HL-60 (cell line): Measurements from ENCODE around the gene FN1.

Source experiments
- SPI1 ChIP-seq: IDR thresholded peaks from 2 replicates; pipeline ENCODE4 v1.6.1; 2012; ENCODE audit warnings: low read depth, mild to moderate bottlenecking, borderline replicate concordance
- TF ChIP-seq, protein P1 (sequence below): IDR thresholded peaks from one replicate; pipeline ENCODE4 v1.5.1; 2011; ENCODE audit warnings: low read length, control low read depth, inconsistent platforms; ENCODE audit not compliant: insufficient read depth
- TF ChIP-seq, protein P2 (sequence below): IDR thresholded peaks from 2 replicates; pipeline ENCODE4 v1.6.1; 2012; ENCODE audit warnings: low read depth; ENCODE audit not compliant: insufficient replicate concordance

DNA sequence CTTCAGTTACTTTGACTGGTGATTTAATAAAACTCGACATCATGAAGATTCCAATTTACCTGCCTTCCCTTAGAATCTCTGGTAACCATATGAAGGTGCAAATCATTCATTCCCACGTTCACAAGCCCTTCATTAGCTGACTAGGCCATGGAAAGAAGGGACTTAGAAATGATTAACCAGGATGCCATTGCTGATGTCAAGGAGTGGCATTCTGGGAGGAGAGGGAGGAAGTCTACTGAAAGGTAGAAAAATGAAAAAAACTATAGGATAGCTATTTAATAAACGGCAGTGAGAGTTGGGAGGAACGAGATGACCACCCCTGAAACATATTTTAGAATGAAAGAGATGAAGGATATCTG lies 122.6 kb downstream of the FN1 start:
- TF ChIP-seq, protein P1, sequence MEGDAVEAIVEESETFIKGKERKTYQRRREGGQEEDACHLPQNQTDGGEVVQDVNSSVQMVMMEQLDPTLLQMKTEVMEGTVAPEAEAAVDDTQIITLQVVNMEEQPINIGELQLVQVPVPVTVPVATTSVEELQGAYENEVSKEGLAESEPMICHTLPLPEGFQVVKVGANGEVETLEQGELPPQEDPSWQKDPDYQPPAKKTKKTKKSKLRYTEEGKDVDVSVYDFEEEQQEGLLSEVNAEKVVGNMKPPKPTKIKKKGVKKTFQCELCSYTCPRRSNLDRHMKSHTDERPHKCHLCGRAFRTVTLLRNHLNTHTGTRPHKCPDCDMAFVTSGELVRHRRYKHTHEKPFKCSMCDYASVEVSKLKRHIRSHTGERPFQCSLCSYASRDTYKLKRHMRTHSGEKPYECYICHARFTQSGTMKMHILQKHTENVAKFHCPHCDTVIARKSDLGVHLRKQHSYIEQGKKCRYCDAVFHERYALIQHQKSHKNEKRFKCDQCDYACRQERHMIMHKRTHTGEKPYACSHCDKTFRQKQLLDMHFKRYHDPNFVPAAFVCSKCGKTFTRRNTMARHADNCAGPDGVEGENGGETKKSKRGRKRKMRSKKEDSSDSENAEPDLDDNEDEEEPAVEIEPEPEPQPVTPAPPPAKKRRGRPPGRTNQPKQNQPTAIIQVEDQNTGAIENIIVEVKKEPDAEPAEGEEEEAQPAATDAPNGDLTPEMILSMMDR = no peak
- TF ChIP-seq, protein P2, sequence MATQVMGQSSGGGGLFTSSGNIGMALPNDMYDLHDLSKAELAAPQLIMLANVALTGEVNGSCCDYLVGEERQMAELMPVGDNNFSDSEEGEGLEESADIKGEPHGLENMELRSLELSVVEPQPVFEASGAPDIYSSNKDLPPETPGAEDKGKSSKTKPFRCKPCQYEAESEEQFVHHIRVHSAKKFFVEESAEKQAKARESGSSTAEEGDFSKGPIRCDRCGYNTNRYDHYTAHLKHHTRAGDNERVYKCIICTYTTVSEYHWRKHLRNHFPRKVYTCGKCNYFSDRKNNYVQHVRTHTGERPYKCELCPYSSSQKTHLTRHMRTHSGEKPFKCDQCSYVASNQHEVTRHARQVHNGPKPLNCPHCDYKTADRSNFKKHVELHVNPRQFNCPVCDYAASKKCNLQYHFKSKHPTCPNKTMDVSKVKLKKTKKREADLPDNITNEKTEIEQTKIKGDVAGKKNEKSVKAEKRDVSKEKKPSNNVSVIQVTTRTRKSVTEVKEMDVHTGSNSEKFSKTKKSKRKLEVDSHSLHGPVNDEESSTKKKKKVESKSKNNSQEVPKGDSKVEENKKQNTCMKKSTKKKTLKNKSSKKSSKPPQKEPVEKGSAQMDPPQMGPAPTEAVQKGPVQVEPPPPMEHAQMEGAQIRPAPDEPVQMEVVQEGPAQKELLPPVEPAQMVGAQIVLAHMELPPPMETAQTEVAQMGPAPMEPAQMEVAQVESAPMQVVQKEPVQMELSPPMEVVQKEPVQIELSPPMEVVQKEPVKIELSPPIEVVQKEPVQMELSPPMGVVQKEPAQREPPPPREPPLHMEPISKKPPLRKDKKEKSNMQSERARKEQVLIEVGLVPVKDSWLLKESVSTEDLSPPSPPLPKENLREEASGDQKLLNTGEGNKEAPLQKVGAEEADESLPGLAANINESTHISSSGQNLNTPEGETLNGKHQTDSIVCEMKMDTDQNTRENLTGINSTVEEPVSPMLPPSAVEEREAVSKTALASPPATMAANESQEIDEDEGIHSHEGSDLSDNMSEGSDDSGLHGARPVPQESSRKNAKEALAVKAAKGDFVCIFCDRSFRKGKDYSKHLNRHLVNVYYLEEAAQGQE = no peak
- no peak for TF ChIP-seq SPI1
